Suprapubic skin (tissue), 4 donors: ENCODE measurements around the gene KCTD3.

Source experiments
- CTCF ChIP-seq, 2 donors: fragments of 200-600 bp in 1 of 2; fragments of 450-650 bp in 1 of 2; sonication (generic) in 1 of 2; IDR thresholded peaks; one replicate each; pipeline ENCODE4 v1.5.1; 2016 to 2019; ENCODE audit warnings: antibody characterized with exemption in 2 of 2, mild to moderate bottlenecking in 1 of 2, moderate library complexity in 1 of 2
- EP300 ChIP-seq: sonication (generic); formaldehyde crosslinking; IDR thresholded peaks from one replicate; pipeline ENCODE4 v1.6.1; 2017; ENCODE audit warnings: antibody characterized with exemption
- POLR2A ChIP-seq, 2 donors: fragments of 450-650 bp; IDR thresholded peaks; one replicate each; pipeline ENCODE4 v1.6.1; 2017; ENCODE audit warnings: antibody characterized with exemption in 2 of 2, mild to moderate bottlenecking in 2 of 2, moderate library complexity in 2 of 2
- POLR2AphosphoS5 ChIP-seq, 3 donors: sonication (generic); formaldehyde crosslinking; IDR thresholded peaks; one replicate each; pipeline ENCODE4 v1.6.1; 2017; ENCODE audit warnings: antibody characterized with exemption in 3 of 3

GRCh38 chr1:215648957-215649356 is 81.9 kb downstream of the KCTD3 start:
- TF ChIP-seq CTCF (IDR thresholded peaks at IDR 0.05), result no peak
- TF ChIP-seq POLR2A (IDR thresholded peaks at IDR 0.05), result no peak
- no peak for TF ChIP-seq POLR2AphosphoS5 (IDR thresholded peaks at IDR 0.05)
- no peak for TF ChIP-seq EP300
